Kidney (tissue), 14 donors: Measurements from ENCODE around the gene RAP1GDS1. TPM values are rescaled to one million over a fixed set of nuclear protein-coding genes. Genes with fewer than 3 reads are reported as not detected.

ENCODE experiments used
- DNase-seq, 5 donors: peaks; one replicate each; pipeline ENCODE4 v3.0.0-alpha.2; 2013 to 2020
- FAIRE-seq: peaks from 2 replicates; lab custom pipeline; 2012; peaks lifted over from hg19 to GRCh38; lab: Jason Lieb, UNC
- H3K27ac ChIP-seq, 2 donors: one replicate each; pipeline ENCODE4 v1.7.0; 2013; ENCODE audit warnings: low read depth in 2 of 2, low read length in 2 of 2, inconsistent platforms in 1 of 2
- H3K27me3 ChIP-seq: one replicate; pipeline ENCODE4 v1.7.1; 2013; ENCODE audit warnings: low read length, inconsistent platforms; ENCODE audit not compliant: control insufficient read depth, insufficient read depth
- H3K36me3 ChIP-seq, 3 donors: one replicate each; pipeline versions ENCODE4 v1.7.0 to v1.7.1; 2013; ENCODE audit warnings: low read length in 3 of 3, control low read depth in 1 of 3, inconsistent platforms in 1 of 3; ENCODE audit not compliant: insufficient read depth in 3 of 3, control insufficient read depth in 2 of 3
- H3K4me1 ChIP-seq, 3 donors: one replicate each; pipeline versions ENCODE4 v1.7.0 to v1.7.1; 2013; ENCODE audit warnings: low read length in 3 of 3, inconsistent platforms in 1 of 3, low read depth in 1 of 3; ENCODE audit not compliant: control insufficient read depth in 2 of 3, insufficient read depth in 2 of 3
- H3K4me3 ChIP-seq, 3 donors: one replicate each; pipeline versions ENCODE4 v1.7.0 to v1.8.1; 2013; ENCODE audit warnings: low read length in 3 of 3, control low read depth in 1 of 3, inconsistent platforms in 1 of 3
- H3K9ac ChIP-seq, 3 donors: one replicate each; pipeline versions ENCODE4 v1.7.0 to v1.7.1; 2013; ENCODE audit warnings: low read length in 3 of 3, control low read depth in 1 of 3, inconsistent platforms in 1 of 3
- H3K9me3 ChIP-seq, 3 donors: one replicate each; pipeline versions ENCODE4 v1.7.0 to v1.7.1; 2013; ENCODE audit warnings: low read length in 3 of 3, control low read depth in 1 of 3, inconsistent platforms in 1 of 3; ENCODE audit not compliant: control insufficient read depth in 2 of 3, insufficient read depth in 1 of 3
- CTCF ChIP-seq: IDR thresholded peaks from 3 replicates; pipeline ENCODE4 v1.5.1; 2012; ENCODE audit warnings: mild to moderate bottlenecking, moderate library complexity, borderline replicate concordance; ENCODE audit not compliant: insufficient read depth; ENCODE audit errors: extremely low read depth
- intact Hi-C: fragments of 100-400 bp; cut with DNase I; formaldehyde crosslinking; loops from one replicate; pipeline ENCODE4 v1.11.1; 2022
- polyA plus RNA-seq: library from polyadenylated mRNA; stranded (reverse); fragments of 350-450 nt; fragmentation: Illumina TruSeq; extraction: RNeasy Lipid Tissue Mini Kit (QIAGEN cat#74804); gene quantifications from one replicate; pipeline ENCODE4 v1.2.3, GENCODE V29; 2014; ENCODE audit warnings: low read depth, low replicate concordance; ENCODE audit not compliant: insufficient read depth
- total RNA-seq: library from RNA; stranded (reverse); fragmentation: NEBNext Ultra II Directional; extraction: Animal tissue kit (Norgen Biotek cat#: 25700); gene quantifications from one replicate; pipeline ENCODE4 v1.2.1, GENCODE V29; 2021
- donor health status: control.
- donor health status: control.
- donor health status: control.
- donor health status: control.
- donor health status: control.
- donor health status: DM: yes; HTN: yes; CAD: no.
- donor health status: Normal renal cell carcinoma (clear cell type).

The RAP1GDS1 gene
- total and polyA plus RNA-seq, 2 donors from 2014 or later, result 23.0 to 42.2 TPM

GRCh38 chr4:98226396-98226795 lies 34.8 kb upstream of the RAP1GDS1 start:
- H3K9me3 ChIP-seq, result no peaks in the 10 kb centered on the region
- no peak overlapping the region for H3K27ac ChIP-seq
- H3K4me1 ChIP-seq, result no peaks in the 10 kb centered on the region
- H3K36me3 ChIP-seq, result no peaks in the 10 kb centered on the region
- no peak for FAIRE-seq
- intact Hi-C loops, result no loop called here
- H3K27me3 ChIP-seq, result no peaks in the 10 kb centered on the region
- no peak overlapping the region for H3K4me3 ChIP-seq
- TF ChIP-seq CTCF, result no peak
- no peak for DNase-seq
- H3K9ac ChIP-seq, result no peak overlapping the region

GRCh38 chr4:98230961-98231360 lies 30.2 kb upstream of the RAP1GDS1 start:
- no peaks in the 10 kb centered on the region for H3K9me3 ChIP-seq
- DNase-seq, result no peak
- no peak overlapping the region for H3K9ac ChIP-seq
- no peak for FAIRE-seq
- H3K27ac ChIP-seq, result no peak overlapping the region
- H3K4me3 ChIP-seq, result no peak overlapping the region
- H3K36me3 ChIP-seq, result no peaks in the 10 kb centered on the region
- no peaks in the 10 kb centered on the region for H3K4me1 ChIP-seq
- H3K27me3 ChIP-seq, result no peaks in the 10 kb centered on the region
- TF ChIP-seq CTCF, result no peak
- intact Hi-C loops, result no loop called here

- H3K4me1 ChIP-seq, result no peaks in the 10 kb centered on the region
- no peak for TF ChIP-seq CTCF
- H3K27ac ChIP-seq, result no peak overlapping the region
- no peaks in the 10 kb centered on the region for H3K36me3 ChIP-seq
- intact Hi-C loops, result no loop called here
- DNase-seq (no peak), FAIRE-seq (no peak)
- H3K4me3 ChIP-seq, result no peak overlapping the region
- no peaks in the 10 kb centered on the region for H3K27me3 ChIP-seq
- no peaks in the 10 kb centered on the region for H3K9me3 ChIP-seq
- H3K9ac ChIP-seq, result no peak overlapping the region
These were observed 29.0 kb upstream of the RAP1GDS1 start for GRCh38 chr4:98232202-98232601.

- Histone ChIP-seq H3K27me3 (no peaks in the 10 kb centered on the region), H3K27ac (no peak overlapping the region), H3K4me3 (no peak overlapping the region), H3K9ac (no peak overlapping the region), H3K9me3 (no peaks in the 10 kb centered on the region), H3K36me3 (no peaks in the 10 kb centered on the region), H3K4me1 (no peaks in the 10 kb centered on the region)
- DNase-seq (no peak), FAIRE-seq (no peak)
- intact Hi-C loops, result no loop called here
- TF ChIP-seq CTCF, result no peak
These were observed 24.0 kb upstream of the RAP1GDS1 start for GRCh38 chr4:98237204-98237603.
